Sigmoid colon (tissue), 7 donors: ENCODE measurements around the gene EFR3B. TPM values are rescaled to one million over a fixed set of nuclear protein-coding genes. Genes with fewer than 3 reads are reported as not detected.
"Not testable (repeated sequence)": the region's sequence is repeated elsewhere in the genome, so short reads cannot be mapped to it uniquely, and the experiment has no call there.

Experiments
- DNase-seq: peaks from one replicate; pipeline ENCODE4 v3.0.0-alpha.2; 2019
- H3K27ac ChIP-seq, 4 donors: fragments of 200-600 bp; sonication (generic); one replicate each; pipeline ENCODE4 v1.5.1; 2016 to 2019; ENCODE audit warnings: mild to moderate bottlenecking in 1 of 4
- H3K27me3 ChIP-seq, 3 donors: fragments of 200-600 bp; sonication (generic); one replicate each; pipeline ENCODE4 v1.5.1; 2019; ENCODE audit warnings: mild to moderate bottlenecking in 1 of 3
- H3K36me3 ChIP-seq, 4 donors: fragments of 200-600 bp; sonication (generic); one replicate each; pipeline ENCODE4 v1.5.1; 2016 to 2019
- H3K4me1 ChIP-seq, 4 donors: fragments of 200-600 bp; sonication (generic); one replicate each; pipeline ENCODE4 v1.5.1; 2017 to 2019
- H3K4me3 ChIP-seq, 4 donors: fragments of 200-600 bp; sonication (generic); one replicate each; pipeline ENCODE4 v1.5.1; 2017 to 2019; ENCODE audit warnings: mild to moderate bottlenecking in 2 of 4, moderate library complexity in 1 of 4
- H3K9me3 ChIP-seq, 4 donors: fragments of 200-600 bp in 3 of 4; sonication (generic) in 3 of 4; one replicate each; pipeline versions ENCODE4 v1.5.1 to v1.6.1; 2013 to 2019
- EP300 ChIP-seq, 4 donors: sonication (generic); formaldehyde crosslinking; IDR thresholded peaks; one replicate each; pipeline ENCODE4 v1.6.1; 2017; ENCODE audit warnings: antibody characterized with exemption in 4 of 4
- POLR2A ChIP-seq, 2 donors: fragments of 450-650 bp; IDR thresholded peaks; one replicate each; pipeline ENCODE4 v1.6.1; 2016; ENCODE audit warnings: antibody characterized with exemption in 2 of 2, mild to moderate bottlenecking in 2 of 2, moderate library complexity in 2 of 2
- POLR2AphosphoS5 ChIP-seq, 4 donors: sonication (generic); formaldehyde crosslinking; IDR thresholded peaks; one replicate each; pipeline ENCODE4 v1.6.1; 2017; ENCODE audit warnings: antibody characterized with exemption in 4 of 4
- WGBS, 2 donors: extraction: QIAGEN DNeasy Blood & Tissue Kit; methylation state at CpG; one replicate each; pipeline ENCODE4 v1.1.7; 2013; 5-methylcytosine and 5-hydroxymethylcytosine counted together
- intact Hi-C: fragments of 100-400 bp; cut with DNase I; formaldehyde crosslinking; loops from one replicate; pipeline ENCODE4 v1.15.1; 2023
- polyA plus RNA-seq, 3 donors: library from polyadenylated mRNA; stranded (reverse); fragments of 200-250 nt; gene quantifications; one replicate each; pipeline ENCODE4 v1.2.3, GENCODE V29; 2013
- total RNA-seq, 4 donors: library from RNA; depleted of rRNA; stranded (reverse); fragments of >200 nt; gene quantifications; one replicate each; pipeline ENCODE4 v1.1.0, GENCODE V29; 2016
- TF ChIP-seq, protein P1 (sequence below), 4 experiments: fragments of 450-650 bp in 3 of 4; fragments of 200-600 bp in 1 of 4; IDR thresholded peaks; one replicate each; pipeline ENCODE4 v1.5.1; 2016 to 2019; ENCODE audit warnings: antibody characterized with exemption in 4 of 4, mild to moderate bottlenecking in 3 of 4, moderate library complexity in 2 of 4
- donor health status: healthy with polysubstance abuse.
- donor health status: Bipolar disorder and iron deficiency.
- donor health status: healthy.

Gene EFR3B
- total and polyA plus RNA-seq, 7 donors, result under 0.01 to 1.9 (median 0.50) TPM

DNA sequence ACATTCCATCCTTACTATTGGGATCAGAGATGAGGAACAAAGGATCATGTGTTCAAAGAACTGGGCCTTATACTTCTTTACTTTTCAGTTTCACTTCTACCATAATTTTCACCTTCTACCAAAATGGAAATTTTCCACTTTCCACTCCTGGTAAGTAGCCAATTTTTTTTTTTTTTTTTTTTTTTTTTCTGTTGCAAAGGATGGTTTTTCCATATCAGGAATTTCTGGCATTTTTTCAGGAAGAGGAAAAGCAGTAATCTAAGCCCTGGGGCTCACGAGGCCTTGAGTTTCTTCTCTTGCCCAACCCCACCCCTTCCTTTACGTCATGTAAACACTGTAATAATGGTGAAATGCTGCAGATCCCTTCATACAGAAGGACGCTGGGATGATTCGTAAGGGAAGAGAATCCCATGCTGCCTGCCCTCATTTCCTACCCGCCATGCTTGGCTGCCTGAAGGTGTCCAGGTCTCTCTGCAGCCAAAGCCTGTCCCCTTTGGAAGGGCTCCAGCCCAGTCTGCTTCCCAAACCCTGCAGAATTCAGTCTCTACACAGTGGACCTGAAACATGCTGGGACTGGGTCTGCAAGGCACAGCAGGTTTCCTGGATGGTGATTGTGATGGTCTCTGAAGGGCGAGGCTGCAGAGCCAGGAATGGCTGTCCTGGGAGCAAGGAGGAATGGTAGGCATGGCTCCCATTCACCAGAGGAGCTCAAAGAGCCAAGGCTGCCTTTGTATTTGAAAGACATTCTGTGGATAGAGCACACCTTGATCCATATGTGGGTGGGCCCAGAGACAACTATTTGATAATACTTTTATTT, 57.0 kb downstream of the EFR3B start:
- intact Hi-C loops, result loop anchor here (2.0 kb wide), 1 partner anchor 56 kb away; the partner anchor contains the start of gene EFR3B
- H3K9me3 ChIP-seq, result no peaks in the 10 kb centered on the region
- no peaks in the 10 kb centered on the region for H3K27me3 ChIP-seq
- TF ChIP-seq EP300 (IDR thresholded peaks at IDR 0.05) (peak in 3 of 4 donors; percentile 12 to 78 (median 31)), POLR2AphosphoS5 (IDR thresholded peaks at IDR 0.05) (peak; percentile 58 to 87 (median 60))
- TF ChIP-seq, protein P1, sequence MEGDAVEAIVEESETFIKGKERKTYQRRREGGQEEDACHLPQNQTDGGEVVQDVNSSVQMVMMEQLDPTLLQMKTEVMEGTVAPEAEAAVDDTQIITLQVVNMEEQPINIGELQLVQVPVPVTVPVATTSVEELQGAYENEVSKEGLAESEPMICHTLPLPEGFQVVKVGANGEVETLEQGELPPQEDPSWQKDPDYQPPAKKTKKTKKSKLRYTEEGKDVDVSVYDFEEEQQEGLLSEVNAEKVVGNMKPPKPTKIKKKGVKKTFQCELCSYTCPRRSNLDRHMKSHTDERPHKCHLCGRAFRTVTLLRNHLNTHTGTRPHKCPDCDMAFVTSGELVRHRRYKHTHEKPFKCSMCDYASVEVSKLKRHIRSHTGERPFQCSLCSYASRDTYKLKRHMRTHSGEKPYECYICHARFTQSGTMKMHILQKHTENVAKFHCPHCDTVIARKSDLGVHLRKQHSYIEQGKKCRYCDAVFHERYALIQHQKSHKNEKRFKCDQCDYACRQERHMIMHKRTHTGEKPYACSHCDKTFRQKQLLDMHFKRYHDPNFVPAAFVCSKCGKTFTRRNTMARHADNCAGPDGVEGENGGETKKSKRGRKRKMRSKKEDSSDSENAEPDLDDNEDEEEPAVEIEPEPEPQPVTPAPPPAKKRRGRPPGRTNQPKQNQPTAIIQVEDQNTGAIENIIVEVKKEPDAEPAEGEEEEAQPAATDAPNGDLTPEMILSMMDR (IDR thresholded peaks at IDR 0.05), result no peak
- H3K4me1 ChIP-seq, result peaks cover 0 to 19% (median 10%) of the 10 kb centered on the region in 4 donors
- peak; percentile 83 for DNase-seq
- H3K27ac ChIP-seq, result peak overlapping the region; percentile 52 to 73 (median 68)
- H3K4me3 ChIP-seq, result no peak overlapping the region
- no peaks in the 10 kb centered on the region for H3K36me3 ChIP-seq
- WGBS, 2 donors, result 61 to 71% methylated on average over 6 of the region's 6 CpGs

DNA sequence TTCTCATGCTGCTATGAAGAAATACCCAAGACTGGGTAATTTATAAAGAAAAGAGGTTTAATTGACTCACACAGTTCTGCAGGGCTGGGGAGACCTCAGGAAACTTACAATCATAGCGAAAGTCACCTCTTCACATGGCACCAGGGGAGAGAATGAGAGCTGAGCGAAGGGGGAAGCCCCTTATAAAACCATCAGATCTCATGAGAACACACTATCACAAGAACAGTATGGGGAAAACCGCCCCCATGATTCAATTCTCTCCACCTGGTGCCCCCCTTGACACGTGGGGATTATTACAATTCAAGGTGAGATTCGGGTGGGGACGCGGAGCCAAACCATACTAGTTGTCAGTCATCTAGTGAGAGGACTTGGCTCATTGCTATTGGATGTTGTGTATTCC, 60.5 kb downstream of the EFR3B start:
- intact Hi-C loops, H3K9me3 ChIP-seq, H3K36me3 ChIP-seq, H3K27ac ChIP-seq, H3K27me3 ChIP-seq, DNase-seq, H3K4me3 ChIP-seq: not testable (repeated sequence)
- WGBS, 2 donors, result 84 to 88% methylated on average over 7 of the region's 7 CpGs
- H3K4me1 ChIP-seq, result peaks cover 0 to 19% (median 10%) of the 10 kb centered on the region in 4 donors

DNA sequence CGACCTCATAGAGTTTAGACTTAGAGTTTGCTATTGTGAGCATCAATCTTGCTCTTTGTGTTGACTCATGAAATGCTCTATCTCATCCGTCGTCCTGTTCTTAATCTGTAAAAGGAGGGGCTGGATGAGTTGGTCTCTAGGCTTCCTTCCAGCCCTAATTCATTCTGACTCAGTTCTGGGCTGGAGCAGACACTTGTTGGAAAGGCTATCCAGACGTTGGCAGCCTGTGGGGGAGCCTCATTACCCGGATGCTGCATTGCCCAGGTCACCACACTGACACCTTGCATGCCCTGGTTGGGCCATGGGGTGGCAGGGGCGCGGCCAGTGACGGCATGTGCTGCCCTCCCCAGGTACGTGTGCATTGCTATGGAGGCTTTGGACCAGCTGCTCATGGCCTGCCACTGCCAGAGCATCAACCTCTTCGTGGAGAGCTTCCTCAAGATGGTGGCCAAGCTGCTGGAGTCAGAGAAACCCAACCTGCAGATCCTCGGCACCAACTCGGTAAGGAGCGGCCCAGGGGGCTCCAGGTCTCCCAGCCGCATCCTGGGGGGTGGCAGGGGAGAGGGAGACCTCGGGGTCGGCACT, 61.5 kb downstream of the EFR3B start:
- 89 to 90% methylated on average over 16 of the region's 16 CpGs for WGBS, 2 donors
- H3K4me3 ChIP-seq, result no peak overlapping the region
- peaks cover 0 to 12% (median 6%) of the 10 kb centered on the region in 4 donors for H3K4me1 ChIP-seq
- H3K36me3 ChIP-seq, result no peaks in the 10 kb centered on the region
- no peak overlapping the region for H3K27ac ChIP-seq
- no peak for DNase-seq
- H3K27me3 ChIP-seq, result no peaks in the 10 kb centered on the region
- TF ChIP-seq POLR2A (IDR thresholded peaks at IDR 0.05), result no peak
- TF ChIP-seq EP300 (IDR thresholded peaks at IDR 0.05), result no peak
- no peak for TF ChIP-seq POLR2AphosphoS5 (IDR thresholded peaks at IDR 0.05)
- TF ChIP-seq, protein P1 (IDR thresholded peaks at IDR 0.05), result no peak
- H3K9me3 ChIP-seq, result no peaks in the 10 kb centered on the region
- intact Hi-C loops, result no loop called here

DNA sequence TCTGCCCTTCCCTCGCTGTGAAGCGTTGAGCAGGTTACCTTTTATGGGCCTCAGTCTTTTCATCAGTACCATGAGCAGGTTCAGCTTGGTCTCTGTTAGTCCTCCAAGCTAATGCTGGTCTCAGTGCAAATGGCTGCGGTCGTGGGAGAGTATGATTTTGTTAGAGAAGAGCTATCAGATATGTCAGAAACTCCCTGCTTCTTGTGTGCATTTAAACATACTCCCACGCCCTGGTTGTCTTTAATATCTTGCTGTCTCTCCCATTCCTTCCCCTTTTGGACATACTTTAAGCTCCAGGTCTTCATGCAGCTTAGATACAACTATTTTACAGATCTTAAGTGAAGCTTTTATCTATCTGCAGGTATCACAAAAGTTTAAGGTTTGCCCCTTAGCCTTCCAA, 62.9 kb downstream of the EFR3B start:
- 93 to 94% methylated on average over 5 of the region's 5 CpGs for WGBS, 2 donors
- no peaks in the 10 kb centered on the region for H3K27me3 ChIP-seq
- H3K27ac ChIP-seq, result no peak overlapping the region
- DNase-seq, result no peak
- no peaks in the 10 kb centered on the region for H3K4me1 ChIP-seq
- H3K9me3 ChIP-seq, result no peaks in the 10 kb centered on the region
- H3K4me3 ChIP-seq, result no peak overlapping the region
- intact Hi-C loops, result no loop called here
- TF ChIP-seq POLR2AphosphoS5 (IDR thresholded peaks at IDR 0.05) (no peak), EP300 (IDR thresholded peaks at IDR 0.05) (no peak), POLR2A (IDR thresholded peaks at IDR 0.05) (no peak)
- TF ChIP-seq, protein P1 (IDR thresholded peaks at IDR 0.05), result no peak
- H3K36me3 ChIP-seq, result no peaks in the 10 kb centered on the region

DNA sequence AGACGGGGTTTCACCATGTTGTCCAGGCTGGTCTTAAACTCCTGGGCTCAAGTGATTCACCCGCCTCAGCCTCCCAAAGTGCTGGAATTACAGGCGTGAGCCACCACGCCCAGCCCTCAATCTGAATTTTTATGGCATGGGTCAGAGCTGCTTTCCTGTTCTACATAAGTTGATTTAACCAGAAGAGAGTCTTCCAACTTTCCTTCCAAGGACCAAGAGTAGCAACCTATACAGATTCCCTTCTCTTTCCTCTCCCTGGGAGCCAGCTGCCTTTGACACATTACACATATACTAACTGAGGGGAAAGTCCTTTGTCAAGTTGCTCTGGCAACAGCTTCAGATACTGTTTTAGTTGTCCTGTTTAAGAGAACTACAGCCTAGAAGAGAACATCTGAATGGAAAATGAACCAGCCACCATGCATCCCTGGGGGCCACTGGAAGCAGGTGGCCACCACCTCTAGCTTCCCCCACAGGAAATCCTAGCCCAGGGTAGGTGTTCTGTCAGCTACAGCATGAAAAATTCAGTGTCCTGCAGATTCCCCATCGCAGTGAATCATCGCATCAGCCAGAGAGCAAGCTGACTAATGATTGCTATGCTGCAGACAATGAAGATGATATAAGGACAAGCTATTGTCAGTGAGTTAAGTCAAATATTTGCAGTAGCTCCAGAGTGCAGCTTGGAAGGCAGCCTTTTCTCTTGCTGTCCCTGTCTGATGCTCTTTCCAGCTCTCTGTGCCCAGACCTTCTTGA, 63.6 kb downstream of the EFR3B start:
- Histone ChIP-seq H3K9me3 (no peaks in the 10 kb centered on the region), H3K36me3 (no peaks in the 10 kb centered on the region), H3K27ac (no peak overlapping the region), H3K27me3 (no peaks in the 10 kb centered on the region), H3K4me3 (no peak overlapping the region), H3K4me1 (no peaks in the 10 kb centered on the region)
- TF ChIP-seq, protein P1 (IDR thresholded peaks at IDR 0.05), result no peak
- TF ChIP-seq POLR2AphosphoS5 (IDR thresholded peaks at IDR 0.05) (no peak), POLR2A (IDR thresholded peaks at IDR 0.05) (no peak)
- WGBS, 2 donors, result 54 to 73% methylated on average over 6 of the region's 6 CpGs
- intact Hi-C loops, result no loop called here
- DNase-seq, result no peak
